ENCODE data around the gene TARBP1. TPM values are rescaled to one million over a fixed set of nuclear protein-coding genes. Genes with fewer than 3 reads are reported as not detected.

TARBP1 gene
- total RNA-seq, 6 donors from 2014 or later, result 17.6 to 51.2 (median 25.8) TPM

GRCh38 chr1:234495231-234495990 lies 16.4 kb upstream of the TARBP1 start:
- Histone ChIP-seq H3K4me1 (peaks cover 11 to 20% (median 16%) of the 10 kb centered on the region in 4 donors), H3K9me3 (no peaks in the 10 kb centered on the region), H3K27ac (peak overlapping the region; percentile 1 to 39 (median 32)), H3K4me3 (no peak overlapping the region), H3K27me3 (no peaks in the 10 kb centered on the region), H3K36me3 (no peaks in the 10 kb centered on the region)
- TF ChIP-seq POLR2A (IDR thresholded peaks at IDR 0.05) (no peak), POLR2AphosphoS5 (IDR thresholded peaks at IDR 0.05) (no peak), CTCF (IDR thresholded peaks at IDR 0.05) (no peak), EP300 (IDR thresholded peaks at IDR 0.05) (no peak)
- WGBS, 2 donors, result 52 to 57% methylated on average over 7 of the region's 7 CpGs
- ATAC-seq (ENCODE audit: low FRiP score in 2 of 2) (no peak), DNase-seq (no peak)

GRCh38 chr1:234494049-234494448 lies 15.1 kb upstream of the TARBP1 start:
- Histone ChIP-seq H3K27ac (no peak overlapping the region), H3K36me3 (no peaks in the 10 kb centered on the region), H3K4me1 (peaks cover 0 to 8% (median 6%) of the 10 kb centered on the region in 4 donors), H3K27me3 (no peaks in the 10 kb centered on the region), H3K9me3 (no peaks in the 10 kb centered on the region), H3K4me3 (no peak overlapping the region)
- TF ChIP-seq EP300 (IDR thresholded peaks at IDR 0.05) (no peak), CTCF (IDR thresholded peaks at IDR 0.05) (no peak), POLR2AphosphoS5 (IDR thresholded peaks at IDR 0.05) (no peak)
- DNase-seq, result no peak
- no peak for ATAC-seq (ENCODE audit: low FRiP score in 2 of 2)
- WGBS, 2 donors, result 89 to 90% methylated on average over 4 of the region's 4 CpGs

- Histone ChIP-seq H3K4me3 (no peak overlapping the region), H3K4me1 (peaks cover 0 to 12% (median 6%) of the 10 kb centered on the region in 4 donors), H3K9me3 (no peaks in the 10 kb centered on the region), H3K27ac (no peak overlapping the region), H3K36me3 (no peaks in the 10 kb centered on the region), H3K27me3 (no peaks in the 10 kb centered on the region)
- no peak for ATAC-seq (ENCODE audit: low FRiP score in 2 of 2)
- WGBS, 2 donors, result 59 to 95% methylated on average over 4 of the region's 4 CpGs
- no peak for DNase-seq
- no peak for TF ChIP-seq POLR2AphosphoS5 (IDR thresholded peaks at IDR 0.05)
- TF ChIP-seq CTCF (IDR thresholded peaks at IDR 0.05), result no peak
- TF ChIP-seq POLR2A (IDR thresholded peaks at IDR 0.05), result no peak
- TF ChIP-seq EP300 (IDR thresholded peaks at IDR 0.05), result no peak
These were observed 12.0 kb upstream of the TARBP1 start for GRCh38 chr1:234490793-234491479.

- TF ChIP-seq POLR2A (IDR thresholded peaks at IDR 0.05) (no peak), CTCF (IDR thresholded peaks at IDR 0.05) (no peak), EP300 (IDR thresholded peaks at IDR 0.05) (no peak), POLR2AphosphoS5 (IDR thresholded peaks at IDR 0.05) (no peak)
- 65 to 66% methylated on average over 2 of the region's 2 CpGs for WGBS, 2 donors
- DNase-seq (no peak), ATAC-seq (ENCODE audit: low FRiP score in 2 of 2) (no peak)
- Histone ChIP-seq H3K27me3 (no peaks in the 10 kb centered on the region), H3K27ac (no peak overlapping the region), H3K9me3 (no peaks in the 10 kb centered on the region), H3K4me3 (no peak overlapping the region), H3K36me3 (no peaks in the 10 kb centered on the region), H3K4me1 (peaks cover 0 to 12% (median 6%) of the 10 kb centered on the region in 4 donors)
These were observed 10.7 kb upstream of the TARBP1 start for GRCh38 chr1:234489698-234490077.
